ENCODE measurements around the gene ST6GAL1.
A peak's percentile ranks its signal among the peaks of the same experiment; 100 is the strongest.

The ST6GAL1 gene

DNA sequence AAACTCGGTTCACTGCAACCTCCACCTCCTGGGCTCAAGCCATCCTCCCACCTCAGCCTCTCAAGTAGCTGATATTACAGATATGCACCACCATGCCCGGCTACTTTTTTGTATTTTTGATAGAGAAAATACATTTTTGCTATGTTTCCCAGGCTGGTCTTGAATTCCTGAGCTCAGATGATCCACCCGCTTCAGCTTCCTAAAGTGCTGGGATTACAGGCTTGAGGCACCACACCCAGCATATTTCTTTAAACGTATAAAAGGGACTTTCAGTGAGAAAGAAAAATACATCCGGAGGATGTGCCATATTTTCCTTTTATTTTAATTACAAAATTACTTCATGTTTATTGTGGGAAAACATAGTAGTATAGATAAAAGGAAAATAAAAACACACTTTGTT is 153.8 kb downstream of the ST6GAL1 start:
- DNase-seq = no peak

DNA sequence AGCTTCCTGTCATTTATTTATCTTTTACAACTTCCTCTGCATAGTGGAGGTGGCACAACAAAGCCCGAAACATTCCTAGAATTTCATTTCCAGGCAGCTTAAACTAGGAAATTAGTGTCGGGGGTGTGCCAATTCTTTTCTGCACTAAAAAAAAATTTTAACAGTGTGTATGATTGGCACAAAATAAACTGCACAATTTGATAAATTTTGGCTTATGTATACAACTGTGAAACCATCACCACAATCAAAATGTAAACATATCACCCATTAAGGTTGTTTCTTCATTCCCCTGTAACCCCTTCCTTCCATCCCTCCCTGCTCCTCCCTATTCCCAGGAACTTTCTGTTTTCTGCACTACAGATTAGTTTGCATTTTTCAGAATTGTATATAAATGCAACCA is 154.3 kb downstream of the ST6GAL1 start:
- no peak for DNase-seq

DNA sequence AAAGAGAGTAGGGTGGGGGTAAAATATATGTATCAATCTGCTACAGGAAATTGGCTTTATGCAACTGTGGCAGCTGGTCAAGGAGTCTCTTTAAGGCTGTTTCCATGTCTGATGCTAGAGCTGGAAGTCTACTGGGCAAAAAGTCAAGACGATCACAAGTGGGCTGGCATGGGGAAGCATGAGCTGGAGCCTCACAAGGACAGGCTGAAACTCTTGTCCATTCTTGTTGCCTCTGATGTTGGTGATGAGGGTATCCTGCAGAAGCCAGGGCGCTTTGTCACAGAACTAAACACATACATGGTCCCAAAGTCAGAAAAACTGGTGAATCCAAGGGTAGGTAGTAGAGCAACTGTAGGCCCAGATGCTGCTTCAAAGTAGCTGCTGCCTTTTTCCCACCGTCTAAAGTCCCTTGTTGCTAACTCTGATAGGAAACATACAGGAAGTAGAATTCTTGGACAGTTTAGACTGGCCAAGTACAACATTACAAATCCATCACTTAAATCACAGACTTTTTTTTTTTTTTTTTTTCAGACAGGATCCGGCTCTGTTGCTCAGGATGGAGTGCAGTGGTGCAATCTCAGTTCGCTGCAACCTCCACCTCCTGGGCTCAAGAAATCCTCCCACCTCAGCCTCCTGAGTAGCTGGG is 154.8 kb downstream of the ST6GAL1 start:
- DNase-seq = no peak

DNA sequence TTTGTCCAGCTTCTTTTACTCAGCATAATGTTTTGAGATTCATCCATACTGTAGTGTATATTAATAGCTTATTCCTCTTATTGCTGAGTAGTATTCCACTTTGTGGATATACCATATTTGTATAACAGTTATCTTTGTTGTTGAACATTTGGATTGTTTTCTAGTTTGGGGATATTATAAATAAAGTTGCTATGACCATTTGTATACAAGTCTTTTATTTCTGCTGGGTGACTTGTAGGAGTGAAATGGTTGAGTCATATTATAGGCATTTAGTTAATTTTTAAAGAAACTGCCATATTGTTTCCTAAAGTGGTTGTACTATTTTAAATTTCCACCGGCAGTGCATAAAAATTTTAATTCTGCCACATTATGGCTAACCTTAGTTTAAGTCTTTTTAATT is 155.6 kb downstream of the ST6GAL1 start:
- DNase-seq = no peak

DNA sequence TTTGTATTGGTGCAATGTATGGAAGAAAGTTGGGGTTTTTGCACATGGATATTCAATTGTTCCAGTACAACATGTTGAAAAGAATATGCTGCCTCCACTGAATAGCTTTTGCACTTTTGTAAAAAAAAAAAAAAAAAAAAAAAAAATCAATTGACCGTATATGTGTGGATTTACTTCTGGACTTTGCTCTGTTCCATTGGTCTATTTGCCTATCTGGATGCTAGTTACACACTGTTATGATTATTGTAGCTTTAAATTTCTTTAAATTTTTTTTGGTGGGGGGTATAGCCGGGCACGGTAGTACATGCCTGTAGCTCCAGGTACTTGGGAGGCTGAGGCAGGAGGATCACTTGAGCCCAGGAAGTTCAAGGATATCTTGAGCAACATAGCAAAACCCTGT is 156.5 kb downstream of the ST6GAL1 start:
- DNase-seq = no peak

DNA sequence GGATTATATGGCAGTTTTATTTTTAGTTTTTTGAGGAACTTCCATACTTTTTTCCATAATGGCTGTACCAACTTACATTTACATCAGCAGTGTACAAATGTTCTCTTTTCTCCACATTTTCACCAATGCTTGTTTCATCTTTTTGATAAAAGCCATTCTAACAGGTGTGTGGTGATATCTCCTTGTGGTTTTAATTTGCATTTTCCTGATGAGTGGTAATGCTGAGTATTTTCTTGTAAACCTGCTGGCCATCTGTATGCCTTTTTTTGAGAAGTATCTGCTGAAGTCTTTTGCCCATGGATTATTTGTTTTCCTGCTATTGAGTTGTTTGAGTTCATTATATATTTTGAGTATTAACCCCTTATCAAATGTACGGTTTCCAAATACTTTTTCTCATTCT is 158.4 kb downstream of the ST6GAL1 start:
- no peak for DNase-seq

DNA sequence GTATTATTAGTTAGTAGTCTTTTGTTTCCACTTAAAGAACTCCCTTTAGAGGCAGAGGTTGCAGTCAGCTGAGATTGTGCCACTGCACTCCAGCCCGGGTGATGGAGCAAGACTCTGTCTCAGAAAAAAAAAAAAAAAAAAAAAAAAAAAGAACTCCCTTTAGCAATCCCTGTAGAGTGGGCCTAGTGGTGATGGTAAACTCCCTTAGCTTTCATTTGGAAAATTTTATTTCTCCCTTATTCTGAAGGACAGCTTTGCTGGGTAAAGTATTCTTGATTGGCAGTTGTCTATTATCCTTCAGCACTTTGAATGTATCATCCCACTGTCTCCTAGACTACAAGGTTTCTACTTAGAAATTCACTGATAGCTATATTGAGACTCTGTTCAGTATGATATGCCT is 163.0 kb downstream of the ST6GAL1 start:
- peak in 2 of 3 donors; percentile 21 to 62 for DNase-seq

DNA sequence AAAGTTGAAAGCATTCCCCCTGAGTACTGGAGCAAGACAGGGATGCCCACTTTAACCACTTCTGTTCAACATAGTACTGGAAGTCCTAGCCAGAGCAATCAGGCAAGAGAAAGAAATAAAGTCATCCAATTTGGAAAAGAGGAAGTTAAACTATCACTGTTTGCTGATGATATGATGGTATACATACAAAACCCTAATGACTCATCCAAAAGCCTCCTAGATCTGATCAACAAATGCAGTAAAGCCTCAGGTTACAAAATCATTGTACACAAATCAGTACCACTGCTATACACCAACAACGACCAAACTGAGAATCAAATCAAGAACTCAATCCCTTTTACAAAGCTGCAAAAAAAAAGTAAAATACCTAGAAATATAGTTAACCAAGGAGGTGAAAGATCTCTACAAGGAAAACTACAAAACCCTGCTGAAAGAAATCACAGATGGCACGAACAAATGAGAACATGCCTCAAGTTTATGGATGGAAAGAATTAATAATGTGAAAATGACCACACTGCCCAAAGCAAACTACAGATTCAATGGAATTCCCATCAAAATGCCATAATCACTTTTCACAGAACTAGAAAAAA is 168.7 kb downstream of the ST6GAL1 start:
- peak; percentile 29 to 68 (median 68) for DNase-seq

DNA sequence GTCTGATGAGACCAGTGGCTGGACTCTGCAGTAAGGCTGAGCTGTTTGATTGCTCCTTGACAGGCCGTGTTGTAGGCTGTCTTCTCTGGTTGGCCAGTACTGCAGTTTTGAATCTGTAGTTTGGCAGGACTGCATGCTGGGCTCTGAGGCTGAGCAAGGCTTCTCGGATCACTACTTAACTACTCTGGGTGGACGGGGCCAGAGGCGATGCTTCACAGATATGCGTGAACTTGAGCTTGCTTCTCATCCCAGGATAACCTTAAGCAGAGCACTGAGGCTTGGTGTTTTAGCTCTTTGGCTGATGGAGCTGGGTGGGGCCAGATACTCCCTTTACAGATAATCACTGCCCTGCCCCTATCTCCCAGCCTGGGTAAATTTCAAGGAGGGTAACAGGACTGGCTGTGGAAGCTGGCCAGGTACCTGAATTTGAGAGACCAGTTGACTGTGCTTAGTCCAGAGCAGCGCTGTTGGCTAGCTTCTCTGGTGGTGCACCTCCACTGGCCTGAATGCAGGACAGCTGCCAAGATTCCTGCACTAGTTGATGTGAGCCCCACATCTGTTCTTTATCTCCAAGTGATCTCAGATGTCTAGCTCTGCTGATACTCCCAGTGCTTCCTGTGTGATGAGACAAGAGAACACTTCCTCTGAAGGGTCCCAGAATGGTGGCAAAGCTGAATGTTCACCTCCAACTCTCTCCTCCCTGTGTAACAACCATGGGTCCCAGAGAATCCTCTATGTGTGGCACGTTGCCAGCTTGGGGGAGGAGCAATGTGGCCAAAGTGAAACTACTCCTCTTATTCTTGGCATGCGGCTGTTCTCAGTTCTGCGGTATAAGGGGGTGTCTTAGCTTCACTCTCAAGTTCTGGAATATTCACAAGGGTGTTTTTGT is 171.1 kb downstream of the ST6GAL1 start:
- DNase-seq = peak; percentile 57 to 72 (median 66)

DNA sequence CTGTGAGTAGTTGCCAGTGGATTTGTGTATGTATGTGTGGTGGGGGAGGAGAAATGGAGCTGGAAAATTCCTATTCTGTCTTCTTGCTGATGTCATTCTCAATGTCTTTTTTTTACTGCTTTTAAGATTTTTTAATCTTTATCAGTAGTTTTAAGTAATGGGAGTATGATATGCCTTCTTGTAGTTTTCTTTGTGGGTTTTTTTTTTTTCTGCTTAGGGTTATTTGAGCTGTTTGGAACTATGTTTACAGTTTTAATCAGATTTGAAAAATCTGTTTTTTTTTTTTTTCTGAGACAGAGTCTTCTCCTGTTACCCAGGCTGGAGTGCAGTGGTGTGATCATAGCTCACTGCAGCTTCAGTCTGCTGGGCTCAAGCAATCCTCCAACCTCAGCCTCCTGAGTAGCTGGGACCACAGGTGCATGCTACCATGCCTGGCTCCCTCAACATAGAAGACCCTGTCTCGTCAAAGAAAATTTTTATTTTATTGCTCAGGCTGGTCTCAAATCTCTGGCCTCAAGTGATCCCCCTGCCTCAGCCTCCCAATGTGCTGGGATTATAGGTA is 171.8 kb downstream of the ST6GAL1 start:
- no peak for DNase-seq

DNA sequence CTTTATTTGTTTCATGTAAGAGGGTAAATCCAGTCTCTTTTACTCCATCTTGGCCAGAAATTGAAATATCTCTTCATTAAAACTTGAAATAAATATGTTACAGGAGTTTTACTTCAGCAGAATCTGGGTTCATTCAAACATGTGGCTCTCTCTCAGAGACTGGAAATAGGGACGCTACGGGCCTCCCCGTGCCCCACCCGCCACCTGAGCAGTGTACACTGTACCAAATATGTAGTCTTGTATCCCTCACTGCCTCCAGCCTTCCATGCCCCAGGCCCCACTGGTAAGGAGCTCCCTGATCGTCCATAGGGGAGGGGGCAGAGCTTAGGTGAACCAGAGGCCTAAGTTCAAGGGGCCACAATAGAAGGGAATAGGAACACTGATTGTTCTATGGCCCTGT is 172.9 kb downstream of the ST6GAL1 start:
- no peak for DNase-seq

DNA sequence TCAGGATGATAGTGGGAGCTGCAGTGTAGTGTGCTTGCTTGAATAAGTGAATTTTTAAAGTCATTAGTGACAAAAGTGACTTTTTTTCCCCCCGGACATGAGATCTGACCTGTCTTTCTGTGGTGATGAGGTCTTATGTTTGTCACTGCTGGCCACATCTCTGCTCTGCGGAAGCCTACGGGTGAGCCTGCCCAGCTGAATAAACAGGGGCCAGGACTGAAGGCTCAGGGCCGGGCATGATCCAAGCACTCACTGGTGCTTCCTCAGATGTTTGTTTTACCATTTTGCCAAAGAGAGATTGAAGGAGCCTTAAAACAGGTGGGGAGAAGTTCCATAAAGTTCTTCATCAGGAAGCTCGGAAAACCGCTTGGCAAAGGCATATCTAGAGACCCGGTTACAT is 174.0 kb downstream of the ST6GAL1 start:
- DNase-seq = no peak

DNA sequence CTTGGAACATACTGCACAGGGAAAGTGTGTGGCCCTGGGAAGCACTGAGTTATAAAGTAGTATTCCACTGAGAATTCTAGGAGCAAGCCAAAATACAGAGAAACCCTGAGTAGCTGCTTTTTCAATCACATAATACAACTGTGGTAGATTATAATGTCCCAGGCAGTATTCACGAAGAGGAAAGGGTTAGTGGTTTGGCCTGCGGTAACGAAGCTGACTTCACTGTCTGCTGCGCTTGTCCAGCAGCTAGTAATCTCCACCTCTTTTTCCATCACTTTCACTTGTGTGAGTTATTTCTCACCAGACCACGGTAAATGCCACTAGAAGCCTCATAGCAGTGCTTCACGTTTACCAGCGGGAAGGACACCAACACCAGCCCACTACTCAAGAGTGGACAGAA is 174.6 kb downstream of the ST6GAL1 start:
- no peak for DNase-seq

DNA sequence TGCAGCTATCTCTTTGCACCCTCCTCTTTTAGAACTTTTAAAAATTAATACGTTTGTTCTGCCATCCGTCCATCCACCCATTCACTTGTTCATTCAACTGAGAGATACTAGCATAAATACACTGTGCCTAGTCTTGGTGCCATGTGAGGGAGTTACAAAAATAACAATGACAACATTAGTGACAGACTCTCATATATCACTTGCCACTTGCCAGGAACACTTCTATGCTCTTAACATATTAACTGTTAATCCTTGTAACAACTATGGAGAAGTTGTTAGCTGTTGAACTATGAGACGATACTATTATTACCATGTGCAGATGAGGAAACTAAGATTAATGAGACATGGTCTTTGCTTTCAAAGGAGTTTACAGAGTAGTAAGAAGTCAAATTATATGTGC is 175.4 kb downstream of the ST6GAL1 start:
- no peak for DNase-seq

DNA sequence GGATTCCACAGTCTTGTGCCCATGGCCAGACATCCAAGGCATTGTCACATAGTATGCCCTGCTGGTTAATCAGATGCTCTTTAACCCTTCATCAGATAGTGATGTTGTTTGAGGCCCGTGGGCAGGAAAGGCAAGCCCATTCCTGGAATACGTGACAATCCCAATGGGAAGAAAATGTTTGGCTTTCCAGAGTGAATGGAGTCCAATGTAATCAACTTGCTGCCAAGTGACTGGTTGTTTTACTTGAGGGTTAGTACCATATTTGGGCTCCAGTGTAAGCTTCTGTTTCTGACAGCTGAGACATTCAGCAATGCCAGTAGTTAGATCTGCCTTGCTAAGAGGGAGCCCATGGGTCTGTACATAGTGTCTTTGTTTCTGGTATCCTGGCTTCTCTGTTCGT is 177.7 kb downstream of the ST6GAL1 start:
- no peak for DNase-seq

DNA sequence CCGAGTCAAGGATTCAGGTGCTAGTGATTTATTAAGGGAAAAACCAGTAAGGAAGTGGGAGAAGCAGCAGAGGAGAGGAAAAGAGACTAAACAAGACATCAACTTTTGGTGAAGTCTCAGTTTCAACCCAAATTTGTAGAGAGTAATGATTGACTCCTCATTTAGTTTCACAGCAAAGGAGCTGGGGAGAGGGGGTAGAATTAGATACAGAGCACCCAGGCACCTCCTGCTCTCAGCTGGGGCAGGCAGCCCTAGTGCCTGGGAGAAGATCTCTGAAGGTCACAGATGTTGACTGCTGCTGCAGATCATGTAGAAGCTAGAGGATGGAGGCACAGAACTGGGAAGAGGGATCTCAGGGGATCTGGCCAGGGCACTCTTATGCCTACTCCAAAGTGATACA is 179.8 kb downstream of the ST6GAL1 start:
- no peak for DNase-seq

DNA sequence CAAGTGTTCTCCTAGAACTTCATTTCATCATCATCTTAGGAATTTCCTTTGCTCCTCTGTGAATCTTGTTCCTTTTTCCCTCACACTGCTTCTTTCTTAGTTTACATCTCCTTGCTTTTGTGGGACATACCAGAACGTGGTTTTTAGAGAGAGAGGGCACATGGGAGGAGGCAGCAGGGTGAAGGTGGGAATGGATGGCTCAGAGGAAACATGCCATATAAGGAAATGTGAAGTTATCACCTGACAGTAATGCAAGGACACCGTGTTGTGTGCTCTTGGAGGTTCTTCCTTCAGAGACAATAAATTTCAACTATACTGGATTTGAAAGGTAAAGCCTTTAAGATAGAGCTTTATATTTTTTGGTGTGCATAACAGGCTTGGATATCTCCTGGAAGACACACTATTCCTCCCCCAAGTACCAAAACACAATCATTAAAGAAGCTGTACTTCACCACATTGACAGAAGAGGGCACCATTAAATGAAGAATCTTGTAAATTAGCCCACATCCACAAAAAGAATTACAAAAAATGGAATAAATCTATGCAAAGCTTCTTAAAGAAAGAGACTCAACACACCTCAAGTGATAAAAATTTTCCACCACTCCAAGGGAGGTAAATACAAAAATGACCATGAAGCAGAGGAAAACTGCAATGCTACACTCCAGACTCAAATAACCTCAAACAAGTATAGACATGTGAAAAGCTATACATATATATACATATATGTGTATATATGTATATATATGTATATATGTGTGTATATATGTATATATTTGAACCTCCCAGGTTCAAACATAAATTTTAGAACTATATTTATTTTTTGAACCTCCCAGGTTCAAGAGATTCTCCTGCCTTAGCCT is 182.8 kb downstream of the ST6GAL1 start:
- peak; percentile 35 to 68 (median 54) for DNase-seq

DNA sequence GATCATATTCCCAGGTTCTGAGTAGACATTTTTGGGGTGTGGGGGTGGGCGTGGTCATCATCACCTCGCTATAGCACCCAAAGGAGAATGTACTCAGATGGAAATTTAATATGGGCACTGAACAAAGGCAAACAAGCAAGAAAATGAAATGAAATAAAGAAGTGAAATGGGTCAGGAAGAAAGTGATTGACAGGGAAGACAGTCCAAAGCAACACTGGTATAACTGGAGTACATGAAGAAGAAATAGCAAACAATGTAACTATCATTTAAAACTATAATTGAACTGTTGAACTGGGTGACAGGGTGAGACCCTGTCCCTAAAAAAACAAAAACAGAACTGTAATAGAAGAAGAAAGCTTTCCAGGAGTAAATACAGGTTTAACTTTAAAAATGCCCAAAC is 184.2 kb downstream of the ST6GAL1 start:
- DNase-seq = no peak

DNA sequence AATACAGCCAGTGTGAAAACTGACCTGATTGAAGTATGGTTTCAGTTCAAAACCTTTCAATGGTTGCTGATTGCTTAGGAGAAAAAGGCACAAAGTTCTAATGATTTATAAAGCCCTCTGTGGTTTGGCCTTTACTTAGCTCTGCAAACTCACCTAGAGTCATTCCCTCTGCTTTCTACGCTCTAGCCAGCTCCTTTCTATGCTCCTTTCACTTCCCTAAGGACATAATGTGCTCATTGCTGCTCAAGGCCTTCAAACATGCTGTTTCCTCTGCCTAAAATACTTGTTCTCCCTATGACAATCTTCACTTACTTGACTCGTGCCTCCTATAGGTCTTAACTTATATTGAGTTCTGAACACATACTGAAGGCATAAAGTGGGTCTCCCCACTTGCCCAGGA is 190.0 kb downstream of the ST6GAL1 start:
- peak in 2 of 3 donors; percentile 13 to 38 for DNase-seq

DNA sequence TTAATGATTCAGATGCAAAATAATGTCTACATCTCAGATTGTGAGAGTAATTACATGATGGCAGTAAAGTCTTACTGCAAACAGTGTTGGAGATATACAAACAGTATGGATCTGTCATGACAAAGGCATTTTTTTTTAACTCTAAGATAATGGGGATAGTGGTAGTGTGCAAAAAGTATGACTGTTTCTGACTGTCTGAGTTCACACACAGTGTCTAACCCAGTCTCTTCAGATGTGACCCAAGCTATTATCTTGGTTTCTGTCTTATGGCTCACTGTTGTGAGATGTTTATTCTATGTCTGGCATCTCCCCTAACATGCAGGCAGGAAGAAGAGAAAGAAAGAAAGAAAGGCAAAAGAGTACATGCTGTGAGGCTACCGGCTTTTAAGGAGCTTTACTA is 191.9 kb downstream of the ST6GAL1 start:
- no peak for DNase-seq

DNA sequence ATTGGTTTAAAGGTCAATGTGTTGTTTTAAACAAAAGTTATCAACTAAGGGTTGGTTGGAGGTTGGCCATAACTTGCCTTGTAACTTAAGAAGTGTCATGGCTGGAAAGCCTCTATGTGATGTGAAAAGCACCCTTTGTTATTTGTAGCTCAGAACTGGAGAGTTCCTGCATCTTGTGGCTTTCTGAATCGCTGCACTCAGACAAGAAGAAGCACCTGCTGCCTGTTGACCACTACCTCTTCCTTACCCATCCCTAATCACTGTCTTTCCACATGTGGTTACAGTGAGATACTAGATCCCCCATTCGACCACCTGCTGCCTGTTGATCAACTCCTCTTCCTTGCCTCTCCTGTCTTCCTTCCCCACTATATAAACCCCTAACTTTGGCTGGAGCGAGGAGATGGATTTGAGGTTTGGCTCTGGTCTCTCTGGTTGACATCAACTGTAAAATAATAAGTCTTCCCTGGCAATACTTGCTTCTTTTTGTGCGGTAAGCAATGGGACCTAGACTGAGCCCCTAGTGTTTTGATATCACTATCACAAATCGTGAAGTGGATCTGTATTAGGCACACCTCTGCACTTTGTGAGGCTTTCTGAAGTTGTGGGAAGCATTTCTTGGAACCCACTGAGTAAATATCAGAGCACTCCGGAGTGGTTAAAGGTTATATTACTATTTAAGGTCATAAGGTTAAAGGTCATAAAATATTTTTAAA is 195.1 kb downstream of the ST6GAL1 start:
- no peak for DNase-seq
